ENCODE measurements around the gene C4orf51.

Gene C4orf51

DNA sequence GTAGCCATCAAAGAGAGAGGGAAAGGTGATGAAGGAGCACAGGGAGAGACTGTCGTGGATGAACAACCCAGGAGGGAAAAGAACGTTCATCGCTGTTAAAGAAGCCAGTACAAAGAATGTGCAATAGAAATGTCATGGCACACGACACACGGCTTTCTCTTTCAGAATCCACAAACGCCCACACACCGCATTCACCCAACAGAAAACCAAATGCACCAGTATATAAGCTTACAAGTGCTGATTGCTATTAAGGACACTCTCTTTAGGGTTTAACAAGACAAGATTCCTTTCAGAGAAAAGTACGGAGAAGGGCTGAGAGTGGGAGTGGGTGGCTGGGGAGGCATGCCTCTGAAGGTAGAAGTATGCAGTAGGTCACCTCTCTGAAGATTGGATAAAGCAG is 80.2 kb downstream of the C4orf51 start:
- DNase-seq: no peak

GRCh38 chr4:145760961-145761929 is 81.3 kb downstream of the C4orf51 start:
- DNase-seq: no peak

DNA sequence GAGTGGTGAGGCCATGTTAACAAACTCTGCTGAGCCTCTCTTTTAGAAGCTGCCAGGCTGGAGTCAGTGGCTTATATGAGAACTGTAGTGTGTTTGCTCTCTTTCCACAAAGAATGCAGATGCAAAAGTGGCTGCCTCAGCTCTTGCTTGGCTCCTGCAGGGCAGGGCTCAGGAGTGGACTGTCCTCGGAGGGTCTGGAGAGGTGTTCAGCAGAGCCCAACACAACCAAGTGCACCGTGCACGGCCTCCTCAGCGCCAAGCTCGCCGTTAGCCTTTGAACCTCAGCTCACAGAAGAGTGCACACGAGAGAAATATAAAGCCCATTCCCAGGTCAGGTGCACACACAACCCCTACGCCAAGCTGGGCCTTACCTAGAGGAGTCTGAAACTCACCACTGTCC is 82.8 kb downstream of the C4orf51 start:
- no peak for DNase-seq

DNA sequence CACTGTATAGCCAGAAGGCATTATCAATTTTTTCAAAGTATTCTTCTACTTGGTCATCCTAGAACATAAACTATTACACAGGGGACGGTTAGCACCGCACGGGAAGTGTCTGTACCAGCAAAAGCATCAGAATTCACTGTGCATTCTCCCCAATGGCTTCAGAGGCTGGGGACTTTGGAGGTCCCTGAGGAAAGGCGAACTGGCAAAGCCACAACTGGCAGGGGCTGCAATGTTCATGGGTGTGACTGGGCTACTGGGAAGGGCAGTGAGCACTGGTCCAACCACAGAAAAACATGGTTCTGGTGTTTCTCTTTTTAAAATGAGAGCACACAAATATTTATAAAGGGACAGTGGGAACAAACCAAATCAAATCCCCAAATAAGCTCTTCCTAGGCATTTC is 83.5 kb downstream of the C4orf51 start:
- DNase-seq: no peak

GRCh38 chr4:145766273-145766672 is 86.3 kb downstream of the C4orf51 start:
- DNase-seq: no peak

DNA sequence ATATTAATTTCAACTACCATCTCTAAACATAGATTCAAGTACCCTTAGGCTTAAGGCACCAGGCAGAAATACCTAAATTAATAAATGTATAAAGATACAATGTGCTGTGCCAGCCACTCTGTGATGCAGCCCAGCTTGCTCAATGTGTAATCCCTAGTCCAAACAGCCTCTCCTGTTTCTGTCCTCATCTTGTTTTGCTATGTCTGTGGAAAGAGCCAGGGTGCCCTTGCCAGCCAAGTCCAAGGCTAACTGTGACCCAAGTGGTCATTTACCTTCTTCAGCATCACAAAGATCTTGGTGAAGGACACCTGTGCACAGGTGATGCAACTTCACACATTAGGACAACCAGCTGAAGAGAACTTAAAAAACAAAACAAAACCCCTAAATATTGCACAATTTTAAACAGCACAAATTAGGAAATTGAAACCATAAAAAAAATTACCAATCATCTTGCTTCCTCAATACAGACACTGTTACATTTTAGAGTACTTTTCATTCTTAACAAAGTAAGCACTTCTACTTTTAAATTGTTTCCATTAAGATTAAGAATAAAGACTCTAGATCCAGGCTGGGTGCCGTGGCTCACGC is 89.6 kb downstream of the C4orf51 start:
- no peak for DNase-seq

GRCh38 chr4:145770124-145770523 is 90.2 kb downstream of the C4orf51 start:
- DNase-seq: no peak

DNA sequence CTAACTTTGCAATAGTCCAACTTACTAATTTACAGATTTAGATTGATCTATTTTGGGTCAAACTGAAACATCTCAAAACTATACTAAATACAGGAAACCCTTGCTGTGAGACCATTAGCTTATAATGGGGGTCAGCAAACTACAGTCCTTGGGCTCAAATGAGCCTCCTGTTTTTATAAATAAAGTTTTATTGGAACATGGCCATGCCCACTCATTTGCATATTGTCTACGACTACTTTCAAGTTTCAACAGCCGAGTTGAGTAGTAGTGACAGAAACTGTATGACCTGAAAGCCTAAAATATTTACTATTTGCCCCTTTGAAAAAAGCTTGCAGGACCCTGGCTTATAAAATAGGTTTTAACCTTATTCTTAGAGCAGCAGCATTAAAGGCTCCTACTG is 92.4 kb downstream of the C4orf51 start:
- no peak for DNase-seq

DNA sequence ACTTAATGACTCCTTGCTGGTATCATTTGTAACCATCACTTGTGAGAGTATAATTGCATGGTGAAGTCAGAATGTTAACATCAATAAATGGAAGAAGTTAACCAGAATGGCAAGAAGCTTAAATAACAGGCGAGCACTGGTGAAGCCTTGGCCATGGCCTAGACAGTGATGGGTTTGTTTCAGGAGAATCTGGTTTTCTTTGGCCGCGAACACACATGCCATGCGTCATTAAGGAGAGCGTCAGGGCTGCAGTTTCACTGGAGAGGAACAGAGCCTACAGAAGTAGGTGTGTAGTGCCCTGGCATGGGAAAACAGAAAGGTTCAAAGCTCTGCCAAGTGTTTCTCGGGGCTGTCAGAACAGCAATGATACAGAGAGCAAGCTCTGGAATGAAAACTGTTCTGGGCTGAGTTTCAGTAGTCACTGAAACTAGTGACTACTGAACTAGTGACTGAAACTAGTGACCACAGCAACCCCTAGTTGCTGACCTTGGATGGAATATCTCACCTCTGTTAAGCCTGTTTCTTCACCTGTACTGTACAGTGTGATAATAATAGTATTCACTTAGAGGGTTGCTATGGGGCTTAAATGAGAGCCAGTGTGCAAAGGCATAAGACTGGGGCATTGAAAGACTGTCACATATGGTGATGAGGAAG is 93.8 kb downstream of the C4orf51 start:
- no peak for DNase-seq

- no peak for DNase-seq
Measured at GRCh38 chr4:145774473-145774872, 94.5 kb downstream of the C4orf51 start.

DNA sequence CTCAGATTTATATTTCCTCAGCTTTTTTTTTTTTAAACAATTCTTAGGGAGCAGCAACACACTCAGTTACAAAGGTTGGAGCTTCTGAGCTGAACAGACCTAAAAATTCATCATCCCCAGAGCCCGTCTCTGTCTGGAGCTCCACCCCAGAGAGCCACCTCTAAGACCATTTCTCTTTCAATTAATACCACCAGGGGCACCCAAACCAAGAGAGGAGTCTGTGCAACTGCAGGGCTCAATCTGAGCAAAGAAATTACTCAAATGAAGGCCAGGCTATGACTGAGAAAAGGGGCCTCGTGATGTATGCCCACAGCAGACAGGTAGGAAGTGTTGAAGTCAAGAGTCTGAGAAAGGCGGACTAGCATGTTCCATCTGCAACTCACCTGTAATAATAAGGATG is 95.5 kb downstream of the C4orf51 start:
- DNase-seq: no peak

DNA sequence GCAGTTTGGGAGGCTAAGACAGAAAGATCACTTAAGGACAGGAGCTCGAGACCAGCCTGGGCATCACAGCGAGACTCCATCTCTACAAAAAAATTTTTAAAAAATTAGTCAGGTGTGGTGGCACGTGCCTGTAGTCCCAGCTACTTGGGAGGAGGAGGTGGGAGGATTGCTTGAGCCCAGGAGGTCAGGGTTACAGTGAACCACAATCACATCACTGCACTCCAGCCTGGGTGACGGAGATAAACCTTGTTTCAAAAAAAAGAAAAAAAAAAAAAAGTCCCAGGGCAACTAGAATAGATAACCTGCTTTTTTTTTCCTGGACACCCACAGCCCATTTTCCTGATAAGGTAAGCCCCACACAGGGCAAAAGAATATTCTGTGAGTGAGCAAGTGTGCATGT is 96.3 kb downstream of the C4orf51 start:
- no peak for DNase-seq

DNA sequence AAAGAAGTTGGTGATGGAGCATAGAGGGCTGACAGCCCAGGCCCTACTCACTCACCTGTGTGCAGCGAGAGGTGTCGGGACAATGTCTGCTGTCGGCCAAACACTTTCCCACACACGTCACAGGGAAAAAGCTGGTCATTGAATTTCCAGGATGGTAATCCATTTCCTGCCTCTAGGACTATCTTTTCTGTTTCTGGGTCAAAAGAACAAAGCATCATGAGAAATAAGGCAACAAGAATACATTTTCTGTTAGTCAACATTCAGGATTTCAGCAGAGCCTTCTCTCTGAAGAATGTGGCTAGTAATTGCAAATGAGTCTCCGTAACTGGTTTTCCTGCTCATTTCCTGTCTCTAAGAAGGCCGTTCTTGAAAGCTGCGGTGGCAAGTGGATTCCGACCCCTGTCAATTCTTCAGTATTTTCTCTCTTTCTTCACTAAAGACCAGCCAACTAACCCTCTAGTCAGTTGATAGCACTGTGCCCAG is 99.4 kb downstream of the C4orf51 start:
- DNase-seq: no peak

DNA sequence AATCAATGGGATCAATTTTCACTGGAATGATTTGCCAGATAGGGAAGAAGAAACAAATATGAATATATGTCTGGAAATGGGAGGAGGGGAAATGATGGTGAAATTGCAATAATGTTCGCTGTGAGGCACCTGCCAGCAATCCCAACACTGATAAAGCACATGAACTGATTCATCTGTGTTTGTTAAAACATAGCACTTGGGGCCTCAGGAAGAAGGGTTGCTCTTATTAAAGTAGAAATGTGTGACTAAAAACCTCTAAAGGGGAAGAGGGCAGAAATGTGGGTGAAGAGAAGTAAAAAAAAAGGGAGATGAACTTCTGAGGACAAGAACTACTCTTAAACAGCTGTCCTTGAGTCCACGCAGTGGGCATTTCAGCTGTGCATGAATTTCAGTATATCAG is 101.4 kb downstream of the C4orf51 start:
- no peak for DNase-seq

All from fibroblast of upper back skin (primary cell).